HepG2 (cell line): ENCODE measurements around the gene GOLT1A. TPM values are rescaled to one million over a fixed set of nuclear protein-coding genes. Genes with fewer than 3 reads are reported as not detected.

Source experiments
- AFF4 ChIP-seq: sonication (generic); formaldehyde crosslinking; IDR thresholded peaks from 2 replicates; pipeline ENCODE4 v1.4.0; 2020; ENCODE audit warnings: missing genetic modification reagents
- AGO2 ChIP-seq: fragments of 200-400 bp; formaldehyde crosslinking; optimal IDR thresholded peaks from 2 replicates; pipeline ENCODE3; 2017; ENCODE audit warnings: mild to moderate bottlenecking, low read depth, low read length, moderate library complexity
- DDIT3 ChIP-seq: sonication (generic); formaldehyde crosslinking; IDR thresholded peaks from 2 replicates; pipeline ENCODE4 v1.4.0; 2020; ENCODE audit warnings: mild to moderate bottlenecking, missing genetic modification reagents
- FOXK1 ChIP-seq: sonication (generic); formaldehyde crosslinking; IDR thresholded peaks from 2 replicates; pipeline ENCODE4 v1.4.0; 2020; ENCODE audit warnings: low read depth, missing genetic modification reagents, borderline replicate concordance
- HDAC1 ChIP-seq: sonication (generic); formaldehyde crosslinking; IDR thresholded peaks from 2 replicates; pipeline ENCODE4 v1.5.1; 2020; ENCODE audit warnings: mild to moderate bottlenecking, missing genetic modification reagents
- HNRNPLL ChIP-seq: fragments of 200-400 bp; formaldehyde crosslinking; IDR thresholded peaks from 2 replicates; pipeline ENCODE4 v1.6.1; 2017; ENCODE audit warnings: mild to moderate bottlenecking, low read depth, low read length; ENCODE audit not compliant: poor library complexity, severe bottlenecking
- KLF6 ChIP-seq: IDR thresholded peaks from 2 replicates; pipeline ENCODE4 v1.8.0; 2016; ENCODE audit warnings: missing biosample characterization, missing genetic modification reagents
- LCORL ChIP-seq, 2 experiments: fragments of 450-650 bp in 1 of 2; sonication (generic) in 1 of 2; formaldehyde crosslinking in 1 of 2; IDR thresholded peaks; 2 replicates each; pipeline versions ENCODE4 v1.5.0 to v1.6.1; 2017 to 2020; ENCODE audit warnings: antibody characterized with exemption in 1 of 2, missing genetic modification reagents in 1 of 2
- MAF1 ChIP-seq: sonication (generic); formaldehyde crosslinking; IDR thresholded peaks from 2 replicates; pipeline ENCODE4 v1.5.0; 2020; ENCODE audit warnings: missing genetic modification reagents, borderline replicate concordance
- MTA3 ChIP-seq: sonication (generic); formaldehyde crosslinking; IDR thresholded peaks from 2 replicates; pipeline ENCODE4 v1.4.0; 2020; ENCODE audit warnings: missing genetic modification reagents
- NCOA2 ChIP-seq: sonication (generic); formaldehyde crosslinking; IDR thresholded peaks from 2 replicates; pipeline ENCODE4 v1.8.0; 2022; ENCODE audit warnings: inconsistent platforms
- RFXAP ChIP-seq: sonication (generic); formaldehyde crosslinking; IDR thresholded peaks from 2 replicates; pipeline ENCODE4 v1.4.0; 2020; ENCODE audit warnings: missing genetic modification reagents, borderline replicate concordance
- STAT5B ChIP-seq: sonication (generic); formaldehyde crosslinking; IDR thresholded peaks from 2 replicates; pipeline ENCODE4 v1.4.0; 2020; ENCODE audit warnings: missing genetic modification reagents
- TARDBP ChIP-seq: sonication (generic); formaldehyde crosslinking; IDR thresholded peaks from 2 replicates; pipeline ENCODE4 v1.8.0; 2022; ENCODE audit warnings: mild to moderate bottlenecking, missing genetic modification reagents
- ZBTB20 ChIP-seq: sonication (generic); formaldehyde crosslinking; IDR thresholded peaks from 2 replicates; pipeline ENCODE4 v1.8.1; 2023; ENCODE audit warnings: missing genetic modification reagents, low read depth, mild to moderate bottlenecking, borderline replicate concordance
- ZFP90 ChIP-seq: sonication (generic); formaldehyde crosslinking; IDR thresholded peaks from 2 replicates; pipeline ENCODE4 v1.8.0; 2022; ENCODE audit warnings: missing genetic modification reagents, mild to moderate bottlenecking, inconsistent platforms, borderline replicate concordance
- ZFYVE20 ChIP-seq: sonication (generic); formaldehyde crosslinking; IDR thresholded peaks from 2 replicates; pipeline ENCODE4 v1.8.0; 2023; ENCODE audit warnings: low read depth, mild to moderate bottlenecking, moderate library complexity, missing genetic modification reagents, borderline replicate concordance
- ZNF34 ChIP-seq: sonication (generic); formaldehyde crosslinking; IDR thresholded peaks from 2 replicates; pipeline ENCODE4 v1.4.0; 2020; ENCODE audit warnings: mild to moderate bottlenecking, missing genetic modification reagents, borderline replicate concordance
- ZNF44 ChIP-seq: sonication (generic); formaldehyde crosslinking; IDR thresholded peaks from 2 replicates; pipeline ENCODE4 v1.5.1; 2020; ENCODE audit warnings: mild to moderate bottlenecking, missing genetic modification reagents
- ZNF468 ChIP-seq: sonication (generic); formaldehyde crosslinking; IDR thresholded peaks from 2 replicates; pipeline ENCODE4 v1.8.0; 2022; ENCODE audit warnings: mild to moderate bottlenecking, moderate library complexity, missing genetic modification reagents
- ZNF512 ChIP-seq: sonication (generic); formaldehyde crosslinking; IDR thresholded peaks from 2 replicates; pipeline ENCODE4 v1.4.0; 2020; ENCODE audit warnings: mild to moderate bottlenecking, missing genetic modification reagents
- ZNF556 ChIP-seq: sonication (generic); formaldehyde crosslinking; IDR thresholded peaks from 2 replicates; pipeline ENCODE4 v1.4.0; 2020; ENCODE audit warnings: mild to moderate bottlenecking, missing genetic modification reagents, borderline replicate concordance
- ZNF562 ChIP-seq: sonication (generic); formaldehyde crosslinking; IDR thresholded peaks from 2 replicates; pipeline ENCODE4 v1.8.0; 2022; ENCODE audit warnings: missing genetic modification reagents, borderline replicate concordance
- ZNF572 ChIP-seq: sonication (generic); formaldehyde crosslinking; IDR thresholded peaks from 2 replicates; pipeline ENCODE4 v1.5.1; 2020; ENCODE audit warnings: mild to moderate bottlenecking, missing genetic modification reagents
- ZSCAN22 ChIP-seq: sonication (generic); formaldehyde crosslinking; IDR thresholded peaks from 2 replicates; pipeline ENCODE4 v1.4.0; 2020; ENCODE audit warnings: mild to moderate bottlenecking, missing genetic modification reagents
- polyA plus RNA-seq, 8 experiments: library from polyadenylated mRNA; depleted of rRNA in 3 of 8; stranded (reverse) in 7 of 8; unstranded in 1 of 8; fragments of >200 nt; fragmentation: Illumina TruSeq in 4 of 8; extraction: Trizol in 4 of 8; gene quantifications; 2 replicates each; pipeline versions ENCODE4 v1.2.1 to v1.2.3, GENCODE V29; 2011 to 2016; ENCODE audit warnings: low read depth in 4 of 8, missing spikeins in 1 of 8, mixed read lengths in 1 of 8; ENCODE audit not compliant: insufficient read depth in 1 of 8
- total RNA-seq, 5 experiments: library from RNA; depleted of rRNA; stranded (reverse); fragments of >200 nt; fragmentation: Illumina TruSeq; extraction: Trizol; gene quantifications; 2 replicates each; pipeline ENCODE4 v1.2.3, GENCODE V29; 2016; ENCODE audit warnings: low read depth in 1 of 5

The GOLT1A gene
- total and polyA plus RNA-seq, 2 of the 13 experiments (the other 11 are each of a cell fraction or from before 2014, with no cell fraction given): 25.8 to 28.0 TPM

- TF ChIP-seq ZNF512 (CRISPR knock-in tag): no peak
- TF ChIP-seq HDAC1: 0 out of 2 replicates have a peak, but pooled peaks have one; percentile 37
- TF ChIP-seq AFF4: no peak
- TF ChIP-seq ZNF44 (CRISPR knock-in tag): no peak
- peak; percentile 43 for TF ChIP-seq HNRNPLL
- no peak for TF ChIP-seq KLF6 (CRISPR knock-in tag)
- TF ChIP-seq ZBTB20 (CRISPR knock-in tag): no peak
- TF ChIP-seq RFXAP (CRISPR knock-in tag): no peak
- TF ChIP-seq NCOA2 (CRISPR knock-in tag): no peak
- TF ChIP-seq ZNF572 (CRISPR knock-in tag): no peak
- TF ChIP-seq AGO2: peak; percentile 16
- TF ChIP-seq DDIT3: no peak
- TF ChIP-seq LCORL (IDR thresholded peaks at IDR 0.05): no peak
- no peak for TF ChIP-seq LCORL (CRISPR knock-in tag; IDR thresholded peaks at IDR 0.05)
- TF ChIP-seq FOXK1: no peak
- no peak for TF ChIP-seq ZNF34
- TF ChIP-seq MTA3 (CRISPR knock-in tag): no peak
- TF ChIP-seq TARDBP (CRISPR knock-in tag): no peak
- no peak for TF ChIP-seq ZNF562
- TF ChIP-seq MAF1 (CRISPR knock-in tag): no peak
- TF ChIP-seq ZNF468: no peak
- 0 out of 2 replicates have a peak, but pooled peaks have one; percentile 24 for TF ChIP-seq ZFP90 (CRISPR knock-in tag)
- no peak for TF ChIP-seq ZFYVE20 (CRISPR knock-in tag)
- no peak for TF ChIP-seq ZNF556 (CRISPR knock-in tag)
- no peak for TF ChIP-seq STAT5B (CRISPR knock-in tag)
- no peak for TF ChIP-seq ZSCAN22 (CRISPR knock-in tag)
Observed at GRCh38 chr1:204150702-204151551, 62.9 kb downstream of the GOLT1A start (continued).
